ENCODE data around the gene CAP2. TPM values are rescaled to one million over a fixed set of nuclear protein-coding genes. Genes with fewer than 3 reads are reported as not detected.
"Not testable (repeated sequence)": the region's sequence is repeated elsewhere in the genome, so short reads cannot be mapped to it uniquely, and the experiment has no call there.

The CAP2 gene
- total RNA-seq, 1 donor from 2014 or later: 15.5 TPM

DNA sequence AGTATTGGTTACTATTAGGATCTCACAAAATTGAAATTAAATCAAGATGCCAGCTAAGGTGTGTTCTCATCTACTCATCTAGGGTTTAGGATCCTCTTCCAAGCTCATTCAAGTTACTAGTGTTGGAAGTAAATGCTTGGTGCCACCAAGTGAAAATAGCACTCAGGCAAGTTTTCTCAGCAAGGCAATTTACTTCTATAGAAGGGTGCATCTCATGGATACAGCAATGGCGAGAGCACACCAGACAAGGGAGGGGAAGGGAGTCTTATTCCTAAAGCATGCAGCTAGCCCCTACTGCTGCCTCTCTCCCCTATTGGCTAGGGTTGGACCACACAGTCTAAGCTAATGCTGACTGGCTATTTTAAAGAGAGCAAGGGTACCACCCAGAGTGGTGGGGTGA lies 183.7 kb downstream of the CAP2 start:
- H3K27me3 Mint-ChIP-seq: no peaks in the 10 kb centered on the region
- TF ChIP-seq, protein P1, sequence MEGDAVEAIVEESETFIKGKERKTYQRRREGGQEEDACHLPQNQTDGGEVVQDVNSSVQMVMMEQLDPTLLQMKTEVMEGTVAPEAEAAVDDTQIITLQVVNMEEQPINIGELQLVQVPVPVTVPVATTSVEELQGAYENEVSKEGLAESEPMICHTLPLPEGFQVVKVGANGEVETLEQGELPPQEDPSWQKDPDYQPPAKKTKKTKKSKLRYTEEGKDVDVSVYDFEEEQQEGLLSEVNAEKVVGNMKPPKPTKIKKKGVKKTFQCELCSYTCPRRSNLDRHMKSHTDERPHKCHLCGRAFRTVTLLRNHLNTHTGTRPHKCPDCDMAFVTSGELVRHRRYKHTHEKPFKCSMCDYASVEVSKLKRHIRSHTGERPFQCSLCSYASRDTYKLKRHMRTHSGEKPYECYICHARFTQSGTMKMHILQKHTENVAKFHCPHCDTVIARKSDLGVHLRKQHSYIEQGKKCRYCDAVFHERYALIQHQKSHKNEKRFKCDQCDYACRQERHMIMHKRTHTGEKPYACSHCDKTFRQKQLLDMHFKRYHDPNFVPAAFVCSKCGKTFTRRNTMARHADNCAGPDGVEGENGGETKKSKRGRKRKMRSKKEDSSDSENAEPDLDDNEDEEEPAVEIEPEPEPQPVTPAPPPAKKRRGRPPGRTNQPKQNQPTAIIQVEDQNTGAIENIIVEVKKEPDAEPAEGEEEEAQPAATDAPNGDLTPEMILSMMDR (IDR thresholded peaks at IDR 0.05; ENCODE audit: unreplicated experiment): no peak
- H3K36me3 Mint-ChIP-seq (ENCODE audit: insufficient read depth): no peaks in the 10 kb centered on the region
- H3K9me3 Mint-ChIP-seq (ENCODE audit: low read depth): peaks cover 10% of the 10 kb centered on the region
- H3K27ac Mint-ChIP-seq: no peak overlapping the region
- H3K4me3 Mint-ChIP-seq (ENCODE audit: low read depth): no peak overlapping the region
- H3K4me1 Mint-ChIP-seq (ENCODE audit: low read depth): no peaks in the 10 kb centered on the region
- DNase-seq (ENCODE audit: low spot score, unreplicated experiment): no peak

DNA sequence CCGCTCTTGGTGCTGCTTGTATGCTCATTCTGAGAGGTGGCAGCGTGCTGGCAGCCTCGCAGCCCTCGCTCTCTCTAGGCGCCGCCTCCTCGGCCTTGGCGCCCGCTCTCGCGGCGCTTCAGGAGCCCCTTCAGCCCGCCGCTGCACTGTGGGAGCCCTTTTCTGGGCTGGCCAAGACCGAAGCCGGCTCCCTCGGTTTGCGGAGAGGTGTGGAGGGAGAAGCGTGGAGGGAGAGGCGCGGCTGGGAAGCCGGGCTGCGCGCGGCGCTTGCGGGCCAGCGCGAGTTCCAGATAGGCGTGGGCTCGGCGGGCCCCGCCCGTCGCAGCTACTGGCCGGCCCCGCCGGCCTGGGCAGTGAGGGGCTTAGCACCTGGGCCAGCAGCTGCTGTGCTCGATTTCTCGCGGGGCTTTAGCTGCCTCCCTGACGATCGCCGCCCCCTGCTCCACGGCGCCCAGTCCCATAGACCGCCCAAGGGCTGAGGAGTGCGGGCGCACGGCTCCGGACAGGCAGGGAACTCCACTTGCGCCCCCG lies 187.2 kb downstream of the CAP2 start:
- Mint-ChIP-seq H3K9me3 (ENCODE audit: low read depth) (peaks cover 10% of the 10 kb centered on the region), H3K4me3 (ENCODE audit: low read depth) (peak overlapping the region; percentile 60), H3K27ac (no peak overlapping the region), H3K36me3 (ENCODE audit: insufficient read depth) (no peaks in the 10 kb centered on the region), H3K4me1 (ENCODE audit: low read depth) (no peaks in the 10 kb centered on the region), H3K27me3 (no peaks in the 10 kb centered on the region)
- DNase-seq (ENCODE audit: low spot score, unreplicated experiment): peak; percentile 30
- TF ChIP-seq, protein P1 (IDR thresholded peaks at IDR 0.05; ENCODE audit: unreplicated experiment): no peak

DNA sequence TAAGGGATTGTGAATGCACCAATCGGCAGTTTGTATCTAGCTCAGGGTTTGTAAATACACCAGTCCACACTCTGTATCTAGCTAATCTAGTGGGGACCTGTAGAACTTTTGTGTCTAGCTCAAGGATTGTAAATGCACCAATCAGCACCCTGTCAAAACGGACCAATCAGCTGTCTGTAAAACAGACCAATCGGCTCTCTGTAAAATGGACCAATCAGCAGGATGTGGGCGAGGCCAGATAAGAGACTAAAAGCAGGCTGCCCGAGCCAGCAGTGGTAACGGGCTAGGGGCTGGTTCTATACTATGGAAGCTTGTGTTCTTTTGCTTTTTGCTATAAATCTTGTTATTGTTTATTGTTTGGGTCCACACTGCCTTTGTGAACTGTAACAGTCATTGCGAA lies 187.9 kb downstream of the CAP2 start:
- not testable (repeated sequence) for H3K27me3 Mint-ChIP-seq; H3K27ac Mint-ChIP-seq; DNase-seq (ENCODE audit: low spot score, unreplicated experiment); H3K4me1 Mint-ChIP-seq (ENCODE audit: low read depth); H3K36me3 Mint-ChIP-seq (ENCODE audit: insufficient read depth)
- H3K9me3 Mint-ChIP-seq (ENCODE audit: low read depth): peaks cover 10% of the 10 kb centered on the region
- peak overlapping the region; percentile 60 for H3K4me3 Mint-ChIP-seq (ENCODE audit: low read depth)

DNA sequence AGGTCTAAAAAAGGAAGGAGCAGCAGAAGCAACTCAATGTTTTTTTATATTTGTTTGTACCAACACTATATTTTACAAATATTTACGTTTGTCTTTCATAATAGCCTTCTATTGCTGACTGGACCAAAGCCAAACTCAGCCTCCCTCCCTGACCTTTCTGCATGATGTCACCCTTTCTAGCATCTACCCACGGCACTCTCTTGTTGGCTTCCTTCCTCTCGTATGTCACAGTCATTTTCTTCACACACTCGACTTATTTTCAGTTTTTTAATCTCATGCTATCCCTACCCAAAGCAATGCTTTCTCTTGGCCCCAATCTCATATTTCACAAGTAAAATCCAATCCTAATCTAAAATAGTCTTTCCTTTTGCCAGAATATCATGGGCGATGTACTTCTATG lies 190.4 kb downstream of the CAP2 start:
- no peaks in the 10 kb centered on the region for H3K9me3 Mint-ChIP-seq (ENCODE audit: low read depth)
- no peak overlapping the region for H3K27ac Mint-ChIP-seq
- H3K4me3 Mint-ChIP-seq (ENCODE audit: low read depth): no peak overlapping the region
- H3K4me1 Mint-ChIP-seq (ENCODE audit: low read depth): no peaks in the 10 kb centered on the region
- TF ChIP-seq, protein P1 (IDR thresholded peaks at IDR 0.05; ENCODE audit: unreplicated experiment): no peak
- DNase-seq (ENCODE audit: low spot score, unreplicated experiment): no peak
- H3K27me3 Mint-ChIP-seq: no peaks in the 10 kb centered on the region
- no peaks in the 10 kb centered on the region for H3K36me3 Mint-ChIP-seq (ENCODE audit: insufficient read depth)

DNA sequence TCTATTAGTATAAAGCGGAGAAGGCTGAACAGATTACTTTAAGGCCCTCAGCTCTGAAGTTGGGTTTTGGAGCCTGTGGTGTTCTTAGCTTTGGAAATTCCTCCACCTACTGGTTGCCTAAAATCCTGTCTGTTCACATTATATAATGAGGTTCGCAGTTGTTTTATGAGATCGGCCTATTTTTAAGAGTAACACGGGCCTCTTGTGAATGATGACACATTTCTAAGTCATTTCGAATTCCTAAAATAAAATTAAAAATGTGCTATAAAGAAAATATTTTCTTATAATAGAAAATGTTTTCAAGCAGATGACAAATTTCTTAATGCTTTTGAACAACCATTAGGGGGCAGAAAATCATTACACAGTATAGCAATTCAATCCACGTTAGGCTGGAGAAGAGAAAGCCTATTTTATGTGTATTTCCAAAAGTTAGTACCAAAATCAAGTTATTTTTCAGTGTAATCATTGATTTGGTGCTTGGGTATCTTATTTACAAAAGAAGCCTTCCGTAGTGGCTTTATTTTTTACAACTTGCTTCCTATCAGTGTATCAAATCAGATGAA lies 190.9 kb downstream of the CAP2 start:
- no peak overlapping the region for H3K4me3 Mint-ChIP-seq (ENCODE audit: low read depth)
- H3K9me3 Mint-ChIP-seq (ENCODE audit: low read depth): no peaks in the 10 kb centered on the region
- DNase-seq (ENCODE audit: low spot score, unreplicated experiment): no peak
- no peaks in the 10 kb centered on the region for H3K36me3 Mint-ChIP-seq (ENCODE audit: insufficient read depth)
- H3K4me1 Mint-ChIP-seq (ENCODE audit: low read depth): no peaks in the 10 kb centered on the region
- H3K27me3 Mint-ChIP-seq: no peaks in the 10 kb centered on the region
- no peak overlapping the region for H3K27ac Mint-ChIP-seq
- TF ChIP-seq, protein P1 (IDR thresholded peaks at IDR 0.05; ENCODE audit: unreplicated experiment): peak; percentile 81
